GM19455 (cell line): ENCODE results near the gene ATP1A1.

Source experiments
- ATAC-seq: cut with Tn5 transposase; IDR thresholded peaks from one replicate; pipeline ENCODE4 v1.9.1; 2021; ENCODE audit not compliant: unreplicated experiment

The ATP1A1 gene

DNA sequence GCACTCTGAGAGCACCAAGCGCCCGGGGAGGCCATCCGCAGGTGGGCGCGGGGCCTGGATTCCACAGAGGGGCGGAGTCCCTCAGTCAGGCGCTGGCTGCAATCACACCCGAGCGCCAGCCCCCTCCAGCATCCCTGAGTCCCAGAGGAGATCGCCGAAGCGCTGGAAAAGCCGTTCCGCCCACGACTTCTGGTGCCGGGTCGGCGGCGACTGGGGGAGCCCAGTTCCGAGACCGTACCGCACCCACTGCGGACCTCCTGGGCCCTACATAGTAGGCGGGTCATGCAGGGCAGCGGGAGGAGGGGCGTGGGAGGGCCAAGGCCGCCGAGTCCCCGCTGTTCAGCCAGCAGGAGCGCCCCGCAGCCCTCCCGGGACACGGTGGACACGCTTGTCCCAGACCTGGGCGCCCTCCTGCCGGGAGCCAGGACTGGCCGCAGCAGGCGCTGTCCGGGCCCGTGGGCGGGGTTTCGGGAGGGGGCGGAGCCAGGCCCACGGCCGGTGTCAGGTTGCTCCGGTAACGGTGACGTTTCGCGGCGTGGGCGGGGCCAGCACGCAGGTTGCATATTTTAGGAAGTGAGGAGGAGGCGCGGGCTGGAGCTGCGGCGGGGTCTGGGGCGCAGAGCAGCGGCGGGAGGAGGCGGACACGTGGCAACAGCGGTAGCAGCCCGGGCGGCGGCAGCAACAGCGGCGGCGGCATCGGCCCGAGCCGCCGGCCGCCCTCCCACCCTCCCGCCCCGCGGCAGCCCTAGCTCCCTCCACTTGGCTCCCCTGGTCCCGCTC, at the start of gene ATP1A1:
Gene ATP1A1 (plus strand): TSS at position 594 of the 780 bp plus-strand sequence. CDS start 268 bp downstream, outside the sequence.
- ATAC-seq: peak; percentile 71

DNA sequence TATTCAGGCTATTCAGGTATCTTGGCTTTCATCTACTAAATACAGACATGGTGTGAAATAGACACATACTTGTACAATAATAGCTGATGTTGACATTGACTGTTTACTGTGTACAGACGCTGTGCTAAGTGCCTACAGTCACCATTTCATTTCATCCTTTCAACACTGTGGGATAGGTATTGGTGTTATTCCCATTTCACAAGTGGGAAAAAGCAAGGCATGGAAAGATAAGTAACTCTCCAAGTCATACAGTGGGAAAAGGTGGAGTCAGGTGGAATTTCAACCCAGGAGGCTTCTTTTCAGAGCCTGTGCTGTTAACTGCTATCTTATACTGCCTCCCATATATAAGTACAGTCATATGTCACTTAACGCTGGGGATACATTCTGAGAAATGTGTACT, 49.6 kb upstream of the ATP1A1 start:
- ATAC-seq: no peak

DNA sequence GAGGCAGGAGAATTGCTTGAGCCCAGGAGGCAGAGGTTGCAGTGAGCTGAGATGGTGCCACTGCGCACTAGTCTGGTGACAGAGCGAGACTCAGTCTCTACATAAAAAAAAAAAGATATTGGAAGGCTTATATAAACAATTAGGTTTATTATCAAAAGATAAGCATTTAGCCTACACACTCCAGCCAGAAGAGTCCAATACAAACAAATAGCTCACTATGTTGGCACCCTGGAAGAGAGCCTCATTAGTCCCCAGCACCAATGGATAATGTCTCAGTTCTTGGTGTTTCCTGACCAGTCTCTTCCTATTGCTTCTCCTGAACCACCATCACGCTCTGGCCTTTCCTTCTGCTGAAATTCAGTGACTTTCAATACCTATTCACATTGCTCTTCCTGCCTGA, 48.6 kb upstream of the ATP1A1 start:
- no peak for ATAC-seq

DNA sequence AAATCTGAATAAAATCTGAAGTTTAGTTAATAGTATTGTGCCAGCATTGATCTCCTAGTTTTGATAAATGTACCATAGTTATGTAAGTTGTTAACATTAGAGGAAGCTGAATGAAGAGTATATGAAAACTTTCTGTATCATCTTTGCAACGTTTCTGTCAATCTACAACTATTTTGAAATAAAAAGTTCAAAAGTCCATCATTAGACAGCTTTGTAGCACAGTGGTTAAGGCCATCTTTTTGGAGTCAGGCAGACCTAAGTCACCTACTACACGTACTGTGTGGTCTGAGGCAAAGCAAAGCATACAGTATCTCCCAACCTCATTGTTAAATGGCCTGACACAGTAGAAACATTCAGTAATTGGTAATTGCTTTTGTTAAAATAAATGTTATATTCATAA, 47.9 kb upstream of the ATP1A1 start:
- no peak for ATAC-seq

DNA sequence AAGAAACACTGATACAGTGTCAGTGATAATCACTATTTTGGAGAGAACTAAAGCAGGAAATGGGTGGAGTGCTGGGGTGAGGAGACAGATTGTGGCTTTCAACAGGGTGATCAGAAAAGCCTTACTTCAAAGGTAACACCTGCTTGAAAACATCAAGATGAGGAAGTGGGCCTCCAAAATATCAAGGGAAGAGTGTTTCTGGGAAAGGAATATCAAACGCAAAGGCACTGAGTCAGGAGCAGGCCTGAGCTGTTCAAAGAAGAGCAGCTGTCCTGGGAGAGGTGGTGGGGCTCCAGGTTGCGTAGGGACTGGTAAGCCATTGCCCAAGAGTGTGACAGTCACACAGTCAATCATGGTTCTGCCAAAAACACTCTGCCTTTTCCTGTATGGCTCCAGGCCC, 47.1 kb upstream of the ATP1A1 start:
- no peak for ATAC-seq

DNA sequence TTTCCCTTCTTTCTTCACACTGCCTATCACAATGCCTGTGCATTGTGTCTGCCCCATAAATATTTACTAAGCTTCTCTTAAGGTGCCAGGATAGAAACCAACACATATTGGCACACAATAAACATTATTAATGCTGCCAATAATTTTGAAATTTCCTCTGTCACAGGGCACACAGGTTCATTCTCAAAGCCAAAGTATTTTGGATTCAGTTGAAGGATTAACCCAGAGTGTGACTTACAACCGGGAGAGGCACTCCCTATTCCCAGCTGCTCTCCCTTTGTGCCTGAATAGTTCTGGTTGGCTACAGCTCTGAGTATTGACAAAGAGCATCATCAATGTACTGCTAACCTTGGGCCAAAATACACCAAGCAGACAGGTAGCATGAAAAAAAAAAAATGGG, 46.6 kb upstream of the ATP1A1 start:
- no peak for ATAC-seq

DNA sequence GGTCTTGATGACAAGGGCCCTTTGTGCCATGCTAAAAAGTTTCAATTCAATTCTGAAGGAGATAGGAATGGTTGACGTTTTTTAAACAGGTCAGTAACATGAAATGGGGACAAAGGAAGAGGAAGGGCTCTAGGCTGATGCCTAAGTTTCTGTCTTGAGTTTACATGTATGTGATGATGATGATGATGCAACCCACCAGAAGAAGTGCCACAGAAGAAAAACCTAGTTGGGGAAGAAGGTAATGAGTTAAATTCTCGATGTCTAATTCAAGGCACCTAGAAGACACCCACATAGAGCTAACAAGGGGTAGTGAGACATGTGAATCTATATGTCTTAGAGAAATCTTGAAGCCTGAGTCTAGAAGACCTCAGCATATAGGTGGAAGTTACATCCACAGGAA, 44.4 kb upstream of the ATP1A1 start:
- ATAC-seq: no peak

DNA sequence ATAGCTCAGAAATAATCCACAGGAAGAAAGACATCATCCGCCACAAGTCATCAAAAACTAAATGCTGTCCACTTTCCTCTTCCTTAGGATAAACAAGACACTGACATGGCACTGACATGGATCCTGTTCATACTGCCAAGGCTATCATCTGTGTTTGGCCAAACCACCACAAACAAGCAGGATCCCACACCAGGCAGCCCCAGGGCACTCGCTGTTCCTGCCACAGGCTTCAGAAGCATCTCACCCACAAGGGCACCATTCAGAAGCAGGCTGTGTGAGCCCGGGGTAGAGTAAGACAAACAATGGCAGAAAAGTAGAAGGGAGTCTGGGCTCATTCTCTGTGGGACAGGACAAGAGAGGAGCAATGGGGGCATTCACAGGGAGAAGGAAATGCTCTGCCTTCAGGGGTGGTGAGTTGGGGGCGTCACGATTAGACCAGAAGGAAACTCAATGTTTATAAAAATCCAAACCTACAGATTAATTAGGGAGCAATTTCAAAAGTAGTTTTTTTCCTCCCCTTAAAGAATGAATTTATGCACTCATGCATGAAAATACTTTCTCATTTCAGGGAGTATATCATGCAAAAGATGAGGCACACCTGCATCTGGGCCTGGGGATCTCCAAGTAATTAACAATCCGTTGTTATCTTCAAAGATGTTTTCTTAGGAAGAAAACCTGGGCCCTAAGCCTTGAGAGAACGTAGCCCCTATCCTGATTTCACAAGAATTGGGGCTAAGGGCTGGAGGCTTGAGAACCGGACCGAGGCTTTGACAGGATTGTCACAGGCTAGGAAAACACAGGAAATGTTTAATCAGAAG, 43.3 kb upstream of the ATP1A1 start:
- ATAC-seq: no peak

DNA sequence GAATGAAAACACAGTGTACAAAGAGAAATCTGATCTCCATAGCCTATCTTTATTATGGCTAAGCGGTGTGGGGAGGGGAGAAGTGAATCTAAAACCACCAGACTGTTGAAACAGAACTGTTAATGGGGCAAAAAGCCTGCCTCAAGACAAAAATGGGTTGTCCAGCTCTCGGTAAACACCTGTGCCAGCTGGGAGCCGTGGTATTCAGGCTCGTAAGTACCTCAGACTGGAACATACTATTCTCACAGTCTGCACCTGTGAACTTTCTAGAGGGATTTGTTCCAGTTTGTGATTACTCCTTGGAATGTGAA, 42.7 kb upstream of the ATP1A1 start:
- ATAC-seq: no peak

DNA sequence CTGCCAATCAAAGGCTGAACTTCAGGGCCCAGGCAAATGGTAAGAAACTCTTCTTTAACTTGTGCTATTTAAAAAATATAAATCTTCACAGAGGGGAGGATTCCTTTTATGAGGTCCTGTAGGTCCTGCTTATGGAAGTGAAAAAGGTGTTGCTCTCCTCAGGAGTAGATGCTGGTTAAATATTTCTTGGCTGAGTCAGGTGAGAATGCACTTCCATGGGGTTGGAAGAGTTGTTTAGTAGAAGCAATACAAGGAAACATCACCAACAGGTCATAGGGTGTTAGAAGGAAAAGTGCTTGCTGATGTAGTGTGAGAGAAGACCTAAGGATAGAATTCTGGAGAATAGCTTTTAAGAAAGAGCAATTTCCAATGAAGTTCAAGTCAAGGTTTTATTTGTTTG, 42.2 kb upstream of the ATP1A1 start:
- no peak for ATAC-seq

DNA sequence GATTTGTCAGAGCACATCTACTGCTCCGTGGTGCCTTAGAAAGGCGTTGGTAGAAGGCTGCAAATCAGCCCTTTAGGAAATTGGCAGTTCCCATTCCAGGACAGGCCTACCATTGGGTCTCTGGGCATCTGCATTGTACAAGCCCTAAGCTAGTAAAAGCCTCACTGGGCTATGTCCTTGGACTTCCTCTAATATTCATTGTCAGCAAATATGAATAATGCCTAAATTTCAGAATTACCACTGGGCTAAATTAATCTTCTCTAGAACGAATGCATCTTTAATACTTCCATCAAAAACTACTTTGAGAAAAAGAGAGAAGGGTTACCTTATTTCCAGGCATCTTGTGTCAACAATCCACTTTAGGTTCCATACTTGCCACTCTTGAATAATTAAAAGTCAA, 41.5 kb upstream of the ATP1A1 start:
- ATAC-seq: no peak

DNA sequence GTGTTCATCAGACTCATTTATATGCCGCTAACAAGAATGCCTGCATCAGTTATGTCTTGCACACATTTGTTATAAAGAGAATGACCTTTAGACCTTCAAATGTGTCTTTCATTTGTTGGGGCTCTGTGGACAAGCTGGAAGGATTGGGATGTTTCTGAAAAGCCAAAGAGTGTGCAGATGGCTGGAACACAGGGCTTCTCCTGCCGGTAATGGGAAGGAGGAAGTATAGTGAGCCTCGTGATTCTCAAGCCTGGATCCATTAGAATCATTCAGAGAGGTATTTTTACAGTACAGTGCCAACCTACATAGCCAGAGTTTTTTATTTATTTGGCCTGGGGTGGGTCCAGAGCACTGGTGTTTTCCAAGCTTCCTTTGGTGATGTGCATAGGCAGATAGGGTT, 40.6 kb upstream of the ATP1A1 start:
- no peak for ATAC-seq

DNA sequence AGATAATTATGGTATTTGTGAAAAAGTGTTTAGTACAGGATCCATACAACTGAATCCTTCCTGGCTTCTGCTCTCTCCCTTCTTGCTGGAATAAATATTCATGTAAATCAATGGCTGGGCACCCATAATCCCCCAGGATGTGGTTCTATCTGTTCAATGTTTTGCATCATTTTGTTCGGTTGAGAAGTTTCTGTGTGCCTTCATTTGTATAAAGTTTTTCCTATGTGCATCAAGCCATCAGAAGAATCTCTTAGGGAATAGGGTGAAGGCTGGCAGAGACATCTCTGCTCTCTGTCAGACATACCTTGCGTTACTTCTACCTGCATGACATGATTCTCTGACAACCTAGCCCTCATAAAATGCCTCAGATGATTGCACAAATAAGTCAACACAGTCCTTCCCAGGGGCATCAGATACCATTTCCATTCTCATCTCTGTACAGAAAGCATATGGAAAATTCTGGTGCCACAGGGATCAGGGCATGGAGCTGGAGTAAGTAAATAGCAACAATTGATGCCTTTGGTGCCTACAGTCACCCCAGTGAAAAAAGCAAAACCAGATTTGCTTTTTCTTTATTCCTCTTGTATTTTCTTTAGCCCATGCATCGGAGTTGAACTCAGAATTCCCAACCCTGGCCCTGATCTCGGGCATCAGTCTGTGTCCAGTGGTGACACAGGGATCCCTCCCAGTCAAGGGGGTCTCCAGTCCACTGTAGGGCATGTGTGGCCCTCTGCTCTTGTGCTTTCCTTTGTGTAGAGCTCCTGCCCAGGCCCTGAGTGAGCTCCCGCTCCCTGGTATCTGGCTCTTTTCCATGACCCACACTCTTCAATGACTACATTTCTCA, 39.7 kb upstream of the ATP1A1 start:
- ATAC-seq: no peak

DNA sequence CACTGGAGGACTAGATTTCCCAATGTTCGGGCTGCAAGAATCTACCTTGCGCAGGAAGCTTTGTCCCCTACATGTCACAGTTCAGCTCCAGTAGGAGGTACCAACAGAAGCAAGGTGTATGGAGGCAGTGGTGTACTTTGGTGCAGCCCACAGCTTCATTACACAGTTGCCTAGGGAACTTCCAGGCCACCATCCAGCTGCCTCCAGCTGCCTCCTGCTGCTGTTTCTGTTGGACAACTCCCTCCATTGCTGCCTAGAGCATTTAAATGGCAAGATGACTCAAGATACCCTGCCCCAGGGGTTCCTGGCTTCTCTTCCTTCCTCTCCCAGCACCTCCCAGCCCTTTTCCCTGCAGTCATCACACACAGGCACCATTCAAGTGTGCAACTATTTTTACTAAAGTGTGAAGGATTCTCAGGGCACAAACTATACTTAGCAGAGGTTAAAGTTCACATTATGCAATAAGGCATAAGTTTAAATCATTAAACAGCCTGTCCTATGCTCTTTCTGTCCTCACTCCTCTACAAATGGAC, 39.0 kb upstream of the ATP1A1 start:
- ATAC-seq: no peak

DNA sequence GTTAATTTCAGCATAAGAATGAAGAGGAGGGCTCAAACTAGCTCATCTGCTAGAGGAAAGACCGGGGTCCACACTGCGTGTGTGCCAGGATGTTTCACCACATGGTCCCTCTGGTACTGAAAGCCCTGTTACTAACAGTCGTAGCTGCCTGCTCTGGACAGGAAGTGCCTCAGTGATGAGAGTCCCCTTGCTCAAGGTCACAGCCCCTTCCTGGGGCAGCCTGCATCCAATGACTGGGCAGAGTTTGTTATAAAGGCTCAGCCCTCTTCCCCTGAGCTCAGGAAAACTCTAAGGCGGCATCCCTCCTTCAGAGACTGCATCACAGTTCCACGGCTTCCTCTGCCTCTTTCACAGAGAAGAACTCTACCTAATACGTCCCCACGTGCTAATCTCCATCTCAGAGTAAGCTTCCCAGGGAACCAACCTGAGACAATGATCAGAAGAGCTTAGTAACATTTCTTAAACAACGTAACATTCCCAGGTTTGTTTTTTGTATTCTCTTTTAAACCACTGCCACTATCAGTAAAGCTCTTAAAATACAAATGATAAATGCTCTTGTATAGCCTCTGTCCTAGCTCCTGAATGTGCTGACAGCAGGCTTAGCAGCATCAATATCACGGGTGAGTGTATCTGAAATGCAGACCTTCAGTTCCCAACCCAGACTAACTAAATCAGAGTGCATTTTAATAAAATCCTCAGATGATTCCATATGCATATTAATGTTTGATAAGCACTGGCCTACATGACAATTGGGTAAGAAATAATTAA, 38.0 kb upstream of the ATP1A1 start:
- no peak for ATAC-seq

DNA sequence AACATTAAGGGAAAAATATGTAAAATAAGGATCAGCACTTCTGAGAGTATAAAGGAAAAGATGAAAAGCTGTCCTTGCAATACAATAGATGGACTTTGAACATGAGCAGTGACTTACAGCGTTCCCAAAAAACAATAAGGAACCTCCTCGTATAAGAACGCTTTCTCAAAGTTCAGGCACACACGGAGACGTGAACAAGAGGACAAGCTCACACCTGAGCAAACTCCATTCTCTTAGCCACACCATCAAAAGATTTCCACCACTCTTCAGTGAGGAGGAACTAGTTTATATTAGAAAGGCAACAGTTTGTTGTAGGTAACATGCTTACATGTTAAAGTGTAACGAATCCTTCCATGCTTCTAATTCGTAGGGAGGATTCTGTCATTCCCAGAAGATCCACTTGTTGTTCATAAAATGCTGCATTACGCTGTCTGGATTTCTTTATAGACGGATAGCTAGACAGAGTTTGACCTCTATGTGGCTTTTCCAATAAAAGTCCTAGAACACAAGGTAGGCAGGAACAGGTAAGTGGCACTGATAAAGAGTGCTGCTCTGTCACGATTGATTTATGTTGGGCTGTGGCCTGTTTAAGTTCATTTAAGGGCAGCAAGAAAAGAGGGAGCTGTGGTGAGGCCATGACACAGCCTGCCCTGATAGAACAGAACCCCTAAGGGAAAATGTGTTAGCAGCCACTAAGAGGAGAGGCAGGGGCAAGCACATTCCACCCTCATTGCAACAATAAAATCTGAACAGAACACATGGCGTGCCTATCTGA, 37.0 kb upstream of the ATP1A1 start:
- no peak for ATAC-seq

DNA sequence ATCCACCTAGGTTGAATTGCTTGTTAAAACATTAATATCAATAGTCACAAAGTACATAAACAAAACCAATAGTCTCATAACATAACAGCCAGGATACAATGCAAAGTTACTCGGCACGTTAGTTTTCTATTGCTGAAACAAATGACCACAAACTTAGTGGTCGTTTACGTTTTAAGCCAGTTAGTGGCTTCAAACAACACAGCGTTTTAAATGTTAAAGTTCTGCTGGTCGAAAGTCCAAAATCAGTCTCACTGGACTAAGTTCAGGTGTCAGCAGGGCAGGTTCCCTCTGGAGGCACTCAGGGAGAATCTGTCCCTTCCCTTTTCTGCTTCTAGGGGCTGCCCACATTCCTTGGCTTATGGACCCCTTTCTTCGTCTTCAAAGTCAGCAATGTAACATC, 35.6 kb upstream of the ATP1A1 start:
- no peak for ATAC-seq

DNA sequence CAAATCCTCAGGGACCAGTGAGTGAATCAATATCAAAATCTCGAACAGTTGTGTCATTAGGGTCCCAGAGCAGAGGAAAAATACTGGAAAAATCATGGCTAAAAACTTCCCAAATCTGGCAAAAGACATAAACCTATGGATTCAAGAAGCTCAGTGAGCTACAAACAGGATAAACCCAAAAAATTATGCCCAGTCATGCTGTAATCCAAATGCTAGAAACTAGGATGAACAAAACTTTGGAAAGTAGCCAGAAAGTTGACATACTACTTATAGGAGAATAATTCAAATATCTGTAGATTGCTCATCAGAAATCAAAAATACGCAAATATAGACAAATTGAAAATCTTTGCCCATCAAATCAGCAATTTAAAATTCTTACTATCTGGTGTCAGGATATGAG, 34.6 kb upstream of the ATP1A1 start:
- no peak for ATAC-seq

DNA sequence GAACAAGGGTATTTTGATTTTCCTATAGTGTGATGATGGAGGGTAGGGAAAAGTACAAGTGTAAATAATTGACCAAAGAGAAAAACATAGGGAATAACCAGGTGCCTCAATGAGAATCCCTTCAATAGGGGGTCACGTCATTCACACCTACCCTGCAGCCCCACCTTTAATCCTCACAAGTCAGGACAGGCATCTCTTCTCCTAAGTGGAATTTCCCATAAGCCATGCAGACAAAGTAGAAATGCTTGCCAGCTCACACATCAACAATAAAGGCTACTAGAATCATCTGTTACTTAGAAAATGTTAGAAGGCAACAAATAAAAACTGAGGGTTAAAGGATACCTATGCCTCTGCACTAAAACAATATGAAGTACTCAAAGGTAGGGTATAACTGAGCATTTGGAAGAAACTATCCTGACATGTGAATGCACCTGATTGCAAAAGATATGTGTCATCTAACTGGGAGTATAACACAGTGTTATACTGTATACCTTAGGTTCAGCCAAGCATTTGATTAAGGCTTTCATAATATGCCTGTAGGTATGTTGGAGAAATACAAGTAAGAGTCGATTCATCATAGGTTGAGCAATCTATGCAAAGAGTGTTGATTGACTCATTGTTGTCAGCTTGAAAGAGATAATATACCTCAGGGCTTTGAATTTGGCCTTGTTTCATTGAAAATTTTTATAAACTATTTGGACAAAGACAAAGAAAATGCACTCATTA, 32.4 kb upstream of the ATP1A1 start:
- no peak for ATAC-seq
